Activated CD4-positive, CD25-positive, alpha-beta regulatory T cell treated with anti-CD3 and anti-CD28 coated beads, Interleukin-2, amount 50 U/mL, for 72 hours (primary cell): ENCODE measurements around the gene EDN2.

ENCODE experiments used
- DNase-seq: peaks from one replicate; pipeline ENCODE4 v3.0.0; 2021

The EDN2 gene

GRCh38 chr1:41484402-41485241 is at the start of gene EDN2:
Gene EDN2 (minus strand): TSS chr1:41484683. CDS start chr1:41484601, 82 bp downstream.
- no peak for DNase-seq

GRCh38 chr1:41533731-41534080 is 49.2 kb upstream of the EDN2 start:
- DNase-seq = no peak

- DNase-seq = no peak
These were observed 48.7 kb upstream of the EDN2 start for GRCh38 chr1:41533016-41533730.

- no peak for DNase-seq
These were observed 47.9 kb upstream of the EDN2 start for GRCh38 chr1:41532206-41532975.

- DNase-seq = no peak
These were observed 45.9 kb upstream of the EDN2 start for GRCh38 chr1:41530411-41530810.

- DNase-seq = no peak
These were observed 45.3 kb upstream of the EDN2 start for GRCh38 chr1:41529621-41530395.

- DNase-seq = no peak
These were observed 44.5 kb upstream of the EDN2 start for GRCh38 chr1:41528726-41529605.

- DNase-seq = no peak
These were observed 43.6 kb upstream of the EDN2 start for GRCh38 chr1:41528106-41528505.

GRCh38 chr1:41526956-41527561 is 42.6 kb upstream of the EDN2 start:
- no peak for DNase-seq

- no peak for DNase-seq
These were observed 41.6 kb upstream of the EDN2 start for GRCh38 chr1:41525891-41526587.

GRCh38 chr1:41524676-41525675 is 40.5 kb upstream of the EDN2 start:
- no peak for DNase-seq

GRCh38 chr1:41523949-41524675 is 39.6 kb upstream of the EDN2 start:
- no peak for DNase-seq

- DNase-seq = no peak
These were observed 38.6 kb upstream of the EDN2 start for GRCh38 chr1:41523071-41523470.

- DNase-seq = no peak
These were observed 37.3 kb upstream of the EDN2 start for GRCh38 chr1:41521766-41522165.

- DNase-seq = no peak
These were observed 36.7 kb upstream of the EDN2 start for GRCh38 chr1:41520951-41521752.

- no peak for DNase-seq
These were observed 35.2 kb upstream of the EDN2 start for GRCh38 chr1:41519667-41520066.

- no peak for DNase-seq
These were observed 34.0 kb upstream of the EDN2 start for GRCh38 chr1:41518471-41518870.

GRCh38 chr1:41517062-41517438 is 32.6 kb upstream of the EDN2 start:
- no peak for DNase-seq
